A673 (cell line): ENCODE results near the gene DMXL1. TPM values are rescaled to one million over a fixed set of nuclear protein-coding genes. Genes with fewer than 3 reads are reported as not detected.

ENCODE experiments used
- BruUV-seq: library from RNA; stranded (reverse); fragments of 400-500 nt; replicated peaks from 2 replicates; lab custom pipeline; 2021; lab: Mats Ljungman, UMichigan
- CTCF ChIA-PET: fragments of 300-600 bp; sonication (Branson Sonifier 250); formaldehyde crosslinking; loops from one replicate; lab custom pipeline; 2022; ENCODE audit warnings: antibody characterized with exemption; lab: Charles Lee
- POLR2A ChIA-PET: fragments of 300-600 bp; sonication (Branson Sonifier 250); formaldehyde crosslinking; loops from one replicate; lab custom pipeline; 2022; ENCODE audit warnings: antibody characterized with exemption; ENCODE audit not compliant: low non-redundant PET; lab: Charles Lee
- DNase-seq: peaks from one replicate; pipeline ENCODE4 v3.0.0-alpha.2; 2015; ENCODE audit warnings: low spot score
- H3K27ac ChIP-seq: fragments of 200-600 bp; sonication (generic); 2 replicates; pipeline ENCODE4 v1.5.1; 2016; ENCODE audit warnings: mixed run types, low read depth, mild to moderate bottlenecking, mixed read lengths, antibody characterized with exemption, low read length; ENCODE audit not compliant: poor library complexity, severe bottlenecking
- H3K27me3 ChIP-seq: fragments of 200-600 bp; sonication (generic); replicated peaks from 2 replicates; pipeline ENCODE4 v1.6.1; 2017; ENCODE audit warnings: mixed run types, low read depth, mild to moderate bottlenecking, mixed read lengths, antibody characterized with exemption, low read length; ENCODE audit not compliant: insufficient read depth, poor library complexity
- H3K36me3 ChIP-seq: fragments of 200-600 bp; sonication (generic); 2 replicates; pipeline ENCODE4 v1.6.1; 2016; ENCODE audit warnings: mixed run types, mild to moderate bottlenecking, mixed read lengths, antibody characterized with exemption, low read length; ENCODE audit not compliant: insufficient read depth, poor library complexity, severe bottlenecking
- H3K4me1 ChIP-seq: fragments of 200-600 bp; sonication (generic); 2 replicates; pipeline ENCODE4 v1.6.1; 2017; ENCODE audit warnings: mixed run types, mild to moderate bottlenecking, mixed read lengths, antibody characterized with exemption, low read length; ENCODE audit not compliant: insufficient read depth, poor library complexity, severe bottlenecking
- H3K4me3 ChIP-seq: fragments of 200-600 bp; sonication (generic); 2 replicates; pipeline ENCODE4 v1.5.1; 2016; ENCODE audit warnings: low read depth, mixed run types, mild to moderate bottlenecking, mixed read lengths, low read length; ENCODE audit not compliant: poor library complexity, severe bottlenecking
- H3K9me3 ChIP-seq: fragments of 200-600 bp; sonication (generic); 2 replicates; pipeline ENCODE4 v1.6.1; 2016; ENCODE audit warnings: mixed run types, low read depth, mild to moderate bottlenecking, mixed read lengths, antibody characterized with exemption, low read length; ENCODE audit not compliant: poor library complexity, severe bottlenecking
- CTCF ChIP-seq: fragments of 300-800, 200-600 bp; sonication (generic); conservative IDR thresholded peaks from 2 replicates; pipeline ENCODE4 v1.5.1; 2017; ENCODE audit warnings: low read depth, mild to moderate bottlenecking, antibody characterized with exemption, low read length, moderate library complexity, mixed read lengths
- EZH2 ChIP-seq: fragments of 200-600 bp; sonication (generic); IDR thresholded peaks from 2 replicates; pipeline ENCODE4 v1.6.1; 2017; ENCODE audit warnings: borderline replicate concordance, low read depth, mild to moderate bottlenecking, mixed read lengths, antibody characterized with exemption, low read length; ENCODE audit not compliant: poor library complexity, severe bottlenecking
- intact Hi-C: fragments of 100-400 bp; cut with micrococcal nuclease; formaldehyde crosslinking; loops from one replicate; pipeline ENCODE4 v1.10.0; 2022; ENCODE audit not compliant: unreplicated experiment
- total RNA-seq: library from RNA; stranded (reverse); gene quantifications from 2 replicates; pipeline ENCODE4 v1.2.3, GENCODE V29; 2021

DMXL1 gene
- total RNA-seq, 1 experiment from 2014 or later = 30.9 TPM

- no peak for TF ChIP-seq EZH2
- TF ChIP-seq CTCF = no peak
- no TSS peak for BruUV-seq
- ChIA-PET CTCF (no interaction called here), POLR2A (no interaction called here)
- DNase-seq = no peak
- no peaks in the 10 kb centered on the region for H3K36me3 ChIP-seq
- no peaks in the 10 kb centered on the region for H3K9me3 ChIP-seq
- intact Hi-C loops = no loop called here
- no peaks in the 10 kb centered on the region for H3K4me1 ChIP-seq
- H3K4me3 ChIP-seq = no peak overlapping the region
- no peaks in the 10 kb centered on the region for H3K27me3 ChIP-seq
- H3K27ac ChIP-seq = no peak overlapping the region
Observed at GRCh38 chr5:119078861-119079260, 8.0 kb downstream of the DMXL1 start.

GRCh38 chr5:119079318-119079921 is 8.5 kb downstream of the DMXL1 start:
- H3K27ac ChIP-seq = no peak overlapping the region
- no peak for TF ChIP-seq CTCF
- TF ChIP-seq EZH2 = no peak
- H3K4me3 ChIP-seq = no peak overlapping the region

GRCh38 chr5:119080936-119081335 is 10.0 kb downstream of the DMXL1 start:
- H3K27ac ChIP-seq = no peak overlapping the region
- H3K9me3 ChIP-seq = no peaks in the 10 kb centered on the region
- DNase-seq = no peak
- no peaks in the 10 kb centered on the region for H3K36me3 ChIP-seq
- ChIA-PET CTCF (no interaction called here), POLR2A (interaction anchor here (0.6 kb wide), 1 partner anchor 610 kb away, joined by 4 read pairs; no protein-coding TSS in a partner anchor)
- BruUV-seq = no TSS peak
- intact Hi-C loops = no loop called here
- no peak overlapping the region for H3K4me3 ChIP-seq
- no peaks in the 10 kb centered on the region for H3K4me1 ChIP-seq
- no peak for TF ChIP-seq EZH2
- no peak for TF ChIP-seq CTCF
- no peaks in the 10 kb centered on the region for H3K27me3 ChIP-seq

More at GRCh38 chr5:119079318-119079921, 8.5 kb downstream of the DMXL1 start:
- BruUV-seq = no TSS peak
- Histone ChIP-seq H3K27me3 (no peaks in the 10 kb centered on the region), H3K9me3 (no peaks in the 10 kb centered on the region), H3K4me1 (no peaks in the 10 kb centered on the region), H3K36me3 (no peaks in the 10 kb centered on the region)
- ChIA-PET POLR2A (no interaction called here), CTCF (no interaction called here)
- no peak for DNase-seq
- intact Hi-C loops = no loop called here
